GM19395 (cell line): ENCODE measurements around the gene GALNTL6.
"Not testable (repeated sequence)": the region's sequence is repeated elsewhere in the genome, so short reads cannot be mapped to it uniquely, and the experiment has no call there.

Experiments
- ATAC-seq: cut with Tn5 transposase; IDR thresholded peaks from one replicate; pipeline ENCODE4 v1.9.1; 2021; ENCODE audit warnings: mild to moderate bottlenecking, moderate library complexity; ENCODE audit not compliant: unreplicated experiment

Gene GALNTL6

GRCh38 chr4:173037242-173037641 lies 1224.0 kb downstream of the GALNTL6 start:
- no peak for ATAC-seq

- no peak for ATAC-seq
These were observed 1225.1 kb downstream of the GALNTL6 start for GRCh38 chr4:173038192-173038896.

- peak; percentile 60 for ATAC-seq
These were observed 1226.7 kb downstream of the GALNTL6 start for GRCh38 chr4:173039617-173040577.

- ATAC-seq, result no peak
These were observed 1228.3 kb downstream of the GALNTL6 start for GRCh38 chr4:173041482-173041881.

- ATAC-seq, result not testable (repeated sequence)
These were observed 1228.9 kb downstream of the GALNTL6 start for GRCh38 chr4:173042139-173042538.

GRCh38 chr4:173044340-173044739 lies 1231.1 kb downstream of the GALNTL6 start:
- no peak for ATAC-seq

- no peak for ATAC-seq
These were observed 1232.4 kb downstream of the GALNTL6 start for GRCh38 chr4:173045571-173045970.

GRCh38 chr4:173046144-173046543 lies 1232.9 kb downstream of the GALNTL6 start:
- no peak for ATAC-seq

GRCh38 chr4:173046818-173047217 lies 1233.6 kb downstream of the GALNTL6 start:
- ATAC-seq, result no peak

- ATAC-seq, result no peak
These were observed 1238.0 kb downstream of the GALNTL6 start for GRCh38 chr4:173051232-173051631.

- ATAC-seq, result no peak
These were observed 1238.5 kb downstream of the GALNTL6 start for GRCh38 chr4:173051716-173052115.

GRCh38 chr4:173052439-173052838 lies 1239.2 kb downstream of the GALNTL6 start:
- no peak for ATAC-seq

GRCh38 chr4:173056271-173056670 lies 1243.1 kb downstream of the GALNTL6 start:
- ATAC-seq, result no peak

- ATAC-seq, result no peak
These were observed 1243.5 kb downstream of the GALNTL6 start for GRCh38 chr4:173056710-173057109.

GRCh38 chr4:173057442-173057841 lies 1244.2 kb downstream of the GALNTL6 start:
- ATAC-seq, result no peak

GRCh38 chr4:173057901-173058300 lies 1244.7 kb downstream of the GALNTL6 start:
- ATAC-seq, result no peak

- ATAC-seq, result no peak
These were observed 1248.0 kb downstream of the GALNTL6 start for GRCh38 chr4:173061160-173061559.

GRCh38 chr4:173073939-173074500 lies 1260.8 kb downstream of the GALNTL6 start:
- ATAC-seq, result no peak

- no peak for ATAC-seq
These were observed 1261.3 kb downstream of the GALNTL6 start for GRCh38 chr4:173074501-173074946.

GRCh38 chr4:173076903-173077634 lies 1263.9 kb downstream of the GALNTL6 start:
- ATAC-seq, result no peak

GRCh38 chr4:173088144-173088543 lies 1274.9 kb downstream of the GALNTL6 start:
- ATAC-seq, result no peak
